Kidney (tissue), 14 donors: Measurements from ENCODE around the gene NIPAL4. TPM values are rescaled to one million over a fixed set of nuclear protein-coding genes. Genes with fewer than 3 reads are reported as not detected.

Experiments used
- DNase-seq, 5 donors: peaks; one replicate each; pipeline ENCODE4 v3.0.0-alpha.2; 2013 to 2020
- FAIRE-seq: peaks from 2 replicates; lab custom pipeline; 2012; peaks lifted over from hg19 to GRCh38; lab: Jason Lieb, UNC
- H3K27ac ChIP-seq, 2 donors: one replicate each; pipeline ENCODE4 v1.7.0; 2013; ENCODE audit warnings: low read depth in 2 of 2, low read length in 2 of 2, inconsistent platforms in 1 of 2
- H3K27me3 ChIP-seq: one replicate; pipeline ENCODE4 v1.7.1; 2013; ENCODE audit warnings: low read length, inconsistent platforms; ENCODE audit not compliant: control insufficient read depth, insufficient read depth
- H3K36me3 ChIP-seq, 3 donors: one replicate each; pipeline versions ENCODE4 v1.7.0 to v1.7.1; 2013; ENCODE audit warnings: low read length in 3 of 3, control low read depth in 1 of 3, inconsistent platforms in 1 of 3; ENCODE audit not compliant: insufficient read depth in 3 of 3, control insufficient read depth in 2 of 3
- H3K4me1 ChIP-seq, 3 donors: one replicate each; pipeline versions ENCODE4 v1.7.0 to v1.7.1; 2013; ENCODE audit warnings: low read length in 3 of 3, inconsistent platforms in 1 of 3, low read depth in 1 of 3; ENCODE audit not compliant: control insufficient read depth in 2 of 3, insufficient read depth in 2 of 3
- H3K4me3 ChIP-seq, 3 donors: one replicate each; pipeline versions ENCODE4 v1.7.0 to v1.8.1; 2013; ENCODE audit warnings: low read length in 3 of 3, control low read depth in 1 of 3, inconsistent platforms in 1 of 3
- H3K9ac ChIP-seq, 3 donors: one replicate each; pipeline versions ENCODE4 v1.7.0 to v1.7.1; 2013; ENCODE audit warnings: low read length in 3 of 3, control low read depth in 1 of 3, inconsistent platforms in 1 of 3
- H3K9me3 ChIP-seq, 3 donors: one replicate each; pipeline versions ENCODE4 v1.7.0 to v1.7.1; 2013; ENCODE audit warnings: low read length in 3 of 3, control low read depth in 1 of 3, inconsistent platforms in 1 of 3; ENCODE audit not compliant: control insufficient read depth in 2 of 3, insufficient read depth in 1 of 3
- CTCF ChIP-seq: IDR thresholded peaks from 3 replicates; pipeline ENCODE4 v1.5.1; 2012; ENCODE audit warnings: mild to moderate bottlenecking, moderate library complexity, borderline replicate concordance; ENCODE audit not compliant: insufficient read depth; ENCODE audit errors: extremely low read depth
- intact Hi-C: fragments of 100-400 bp; cut with DNase I; formaldehyde crosslinking; loops from one replicate; pipeline ENCODE4 v1.11.1; 2022
- polyA plus RNA-seq: library from polyadenylated mRNA; stranded (reverse); fragments of 350-450 nt; fragmentation: Illumina TruSeq; extraction: RNeasy Lipid Tissue Mini Kit (QIAGEN cat#74804); gene quantifications from one replicate; pipeline ENCODE4 v1.2.3, GENCODE V29; 2014; ENCODE audit warnings: low read depth, low replicate concordance; ENCODE audit not compliant: insufficient read depth
- total RNA-seq: library from RNA; stranded (reverse); fragmentation: NEBNext Ultra II Directional; extraction: Animal tissue kit (Norgen Biotek cat#: 25700); gene quantifications from one replicate; pipeline ENCODE4 v1.2.1, GENCODE V29; 2021
- donor health status: control.
- donor health status: control.
- donor health status: control.
- donor health status: control.
- donor health status: control.
- donor health status: DM: yes; HTN: yes; CAD: no.
- donor health status: Normal renal cell carcinoma (clear cell type).

NIPAL4 gene
- total and polyA plus RNA-seq, 2 donors from 2014 or later = not detected

GRCh38 chr5:157479166-157479565, 19.2 kb downstream of the NIPAL4 start:
- no peak for DNase-seq
- Histone ChIP-seq H3K27me3 (no peaks in the 10 kb centered on the region), H3K4me3 (no peak overlapping the region), H3K27ac (no peak overlapping the region), H3K9ac (no peak overlapping the region), H3K9me3 (no peaks in the 10 kb centered on the region), H3K36me3 (no peaks in the 10 kb centered on the region), H3K4me1 (no peaks in the 10 kb centered on the region)
- FAIRE-seq = no peak
- no peak for TF ChIP-seq CTCF
- intact Hi-C loops = no loop called here

- TF ChIP-seq CTCF = no peak
- H3K27ac ChIP-seq = no peak overlapping the region
- FAIRE-seq = no peak
- no peaks in the 10 kb centered on the region for H3K27me3 ChIP-seq
- no peak for DNase-seq
- intact Hi-C loops = no loop called here
- no peak overlapping the region for H3K9ac ChIP-seq
- no peaks in the 10 kb centered on the region for H3K36me3 ChIP-seq
- no peak overlapping the region for H3K4me3 ChIP-seq
- H3K9me3 ChIP-seq = no peaks in the 10 kb centered on the region
- H3K4me1 ChIP-seq = no peaks in the 10 kb centered on the region
Measured at GRCh38 chr5:157479612-157480510, 19.8 kb downstream of the NIPAL4 start.

- H3K9ac ChIP-seq = no peak overlapping the region
- DNase-seq (no peak), FAIRE-seq (no peak)
- no peak overlapping the region for H3K27ac ChIP-seq
- no peaks in the 10 kb centered on the region for H3K9me3 ChIP-seq
- no peak overlapping the region for H3K4me3 ChIP-seq
- H3K27me3 ChIP-seq = no peaks in the 10 kb centered on the region
- no peak for TF ChIP-seq CTCF
- no peaks in the 10 kb centered on the region for H3K4me1 ChIP-seq
- no peaks in the 10 kb centered on the region for H3K36me3 ChIP-seq
- intact Hi-C loops = no loop called here
Measured at GRCh38 chr5:157481265-157481664, 21.3 kb downstream of the NIPAL4 start.
